Type B pancreatic cell (in vitro differentiated cells): ENCODE measurements around the gene RHBDL1. TPM values are rescaled to one million over a fixed set of nuclear protein-coding genes. Genes with fewer than 3 reads are reported as not detected.

ENCODE experiments used
- DNase-seq: peaks from one replicate; pipeline ENCODE4 v3.0.0; 2021; ENCODE audit warnings: mixed read lengths; ENCODE audit not compliant: unreplicated experiment; ENCODE audit errors: extremely low spot score
- H3K27ac Mint-ChIP-seq: 2 replicates; pipeline ENCODE4 v1.8.0; 2021; ENCODE audit warnings: mild to moderate bottlenecking, mixed read lengths
- H3K27me3 Mint-ChIP-seq: 2 replicates; pipeline ENCODE4 v1.8.0; 2021; ENCODE audit warnings: mixed read lengths
- H3K36me3 Mint-ChIP-seq: 2 replicates; pipeline ENCODE4 v1.8.0; 2021; ENCODE audit warnings: mixed read lengths
- H3K4me1 Mint-ChIP-seq: one replicate; pipeline ENCODE4 v1.8.0; 2021; ENCODE audit warnings: mixed read lengths; ENCODE audit not compliant: unreplicated experiment
- H3K4me3 Mint-ChIP-seq: 2 replicates; pipeline ENCODE4 v1.8.0; 2021; ENCODE audit warnings: mild to moderate bottlenecking, mixed read lengths
- H3K9me3 Mint-ChIP-seq: 2 replicates; pipeline ENCODE4 v1.8.0; 2021; ENCODE audit warnings: mixed read lengths
- CTCF ChIP-seq: fragments of 200-600 bp; sonication (generic); conservative IDR thresholded peaks from 2 replicates; pipeline ENCODE4 v1.5.0; 2021; ENCODE audit warnings: antibody characterized with exemption, mild to moderate bottlenecking
- total RNA-seq: library from RNA; stranded (reverse); gene quantifications from 2 replicates; pipeline ENCODE4 v1.2.1, GENCODE V29; 2021; ENCODE audit warnings: low replicate concordance

RHBDL1 gene
- total RNA-seq, 1 donor from 2014 or later, result 2.7 TPM

- Mint-ChIP-seq H3K4me3 (no peak overlapping the region), H3K4me1 (no peaks in the 10 kb centered on the region), H3K27me3 (no peaks in the 10 kb centered on the region), H3K27ac (no peak overlapping the region), H3K36me3 (no peaks in the 10 kb centered on the region), H3K9me3 (no peaks in the 10 kb centered on the region)
- no peak for DNase-seq
- peak; percentile 16 for TF ChIP-seq CTCF
Observed at GRCh38 chr16:658679-659571, 16.5 kb upstream of the RHBDL1 start.

- DNase-seq, result no peak
- Mint-ChIP-seq H3K27me3 (no peaks in the 10 kb centered on the region), H3K27ac (no peak overlapping the region), H3K9me3 (no peaks in the 10 kb centered on the region), H3K4me1 (no peaks in the 10 kb centered on the region), H3K36me3 (no peaks in the 10 kb centered on the region), H3K4me3 (no peak overlapping the region)
- TF ChIP-seq CTCF, result no peak
Observed at GRCh38 chr16:659618-660017, 15.9 kb upstream of the RHBDL1 start.

GRCh38 chr16:660132-660458, 15.4 kb upstream of the RHBDL1 start:
- no peak for TF ChIP-seq CTCF
- no peak overlapping the region for H3K27ac Mint-ChIP-seq
- no peak overlapping the region for H3K4me3 Mint-ChIP-seq
- no peaks in the 10 kb centered on the region for H3K9me3 Mint-ChIP-seq
- H3K27me3 Mint-ChIP-seq, result no peaks in the 10 kb centered on the region
- H3K4me1 Mint-ChIP-seq, result no peaks in the 10 kb centered on the region
- no peak for DNase-seq
- no peaks in the 10 kb centered on the region for H3K36me3 Mint-ChIP-seq

GRCh38 chr16:660459-661183, 14.8 kb upstream of the RHBDL1 start:
- H3K27ac Mint-ChIP-seq, result no peak overlapping the region
- no peaks in the 10 kb centered on the region for H3K9me3 Mint-ChIP-seq
- H3K4me1 Mint-ChIP-seq, result no peaks in the 10 kb centered on the region
- no peaks in the 10 kb centered on the region for H3K27me3 Mint-ChIP-seq
- no peak for DNase-seq
- no peaks in the 10 kb centered on the region for H3K36me3 Mint-ChIP-seq
- TF ChIP-seq CTCF, result peak; percentile 78
- H3K4me3 Mint-ChIP-seq, result no peak overlapping the region

- no peak for DNase-seq
- TF ChIP-seq CTCF, result no peak
- H3K27me3 Mint-ChIP-seq, result no peaks in the 10 kb centered on the region
- H3K4me3 Mint-ChIP-seq, result no peak overlapping the region
- no peaks in the 10 kb centered on the region for H3K36me3 Mint-ChIP-seq
- no peaks in the 10 kb centered on the region for H3K9me3 Mint-ChIP-seq
- no peak overlapping the region for H3K27ac Mint-ChIP-seq
- no peaks in the 10 kb centered on the region for H3K4me1 Mint-ChIP-seq
Observed at GRCh38 chr16:661184-661821, 14.2 kb upstream of the RHBDL1 start.
